KBM-7 (cell line): ENCODE results near the gene TMCO1.
"Not testable (repeated sequence)": the region's sequence is repeated elsewhere in the genome, so short reads cannot be mapped to it uniquely, and the experiment has no call there.

ENCODE experiments used
- DNase-seq: peaks from one replicate; pipeline ENCODE4 v3.0.0-alpha.2; 2015
- in situ Hi-C: fragments of 300-500 bp; cut with MboI; formaldehyde crosslinking; loops from 2 replicates; pipeline ENCODE4 v1.14.3; 2020; ENCODE audit warnings: low sequenced_read_pairs, low pct_unique_long_range_greater_than_20kb, mixed read lengths

The TMCO1 gene

GRCh38 chr1:165748550-165748949 is 20.1 kb downstream of the TMCO1 start:
- in situ Hi-C loops: no loop called here
- DNase-seq: no peak

- no peak for DNase-seq
- in situ Hi-C loops: no loop called here
Measured at GRCh38 chr1:165747632-165748447, 20.8 kb downstream of the TMCO1 start.

GRCh38 chr1:165744913-165745312 is 23.8 kb downstream of the TMCO1 start:
- in situ Hi-C loops, DNase-seq: not testable (repeated sequence)

GRCh38 chr1:165742194-165742593 is 26.5 kb downstream of the TMCO1 start:
- in situ Hi-C loops: no loop called here
- no peak for DNase-seq

GRCh38 chr1:165738794-165739193 is 29.9 kb downstream of the TMCO1 start:
- DNase-seq: no peak
- in situ Hi-C loops: no loop called here

GRCh38 chr1:165737196-165737595 is 31.5 kb downstream of the TMCO1 start:
- no peak for DNase-seq
- in situ Hi-C loops: no loop called here

GRCh38 chr1:165734906-165735305 is 33.8 kb downstream of the TMCO1 start:
- in situ Hi-C loops: no loop called here
- DNase-seq: no peak

GRCh38 chr1:165726841-165727240 is 41.8 kb downstream of the TMCO1 start:
- no peak for DNase-seq
- in situ Hi-C loops: no loop called here

- no peak for DNase-seq
- in situ Hi-C loops: no loop called here
Measured at GRCh38 chr1:165726169-165726568, 42.5 kb downstream of the TMCO1 start.

- DNase-seq: peak; percentile 76
- in situ Hi-C loops: no loop called here
Measured at GRCh38 chr1:165717918-165718515, 50.7 kb downstream of the TMCO1 start.

- in situ Hi-C loops: not testable (repeated sequence)
Measured at GRCh38 chr1:165716265-165717051, 52.2 kb downstream of the TMCO1 start.

GRCh38 chr1:165712764-165713163 is 55.9 kb downstream of the TMCO1 start:
- in situ Hi-C loops: no loop called here
- no peak for DNase-seq

More at GRCh38 chr1:165716265-165717051, 52.2 kb downstream of the TMCO1 start:
- DNase-seq: not testable (repeated sequence)

- DNase-seq: no peak
- in situ Hi-C loops: no loop called here
Measured at GRCh38 chr1:165707984-165708706, 60.5 kb downstream of the TMCO1 start.

- DNase-seq: no peak
- in situ Hi-C loops: no loop called here
Measured at GRCh38 chr1:165703648-165704047, 65.0 kb downstream of the TMCO1 start.

GRCh38 chr1:165701922-165702321 is 66.7 kb downstream of the TMCO1 start:
- in situ Hi-C loops, DNase-seq: not testable (repeated sequence)

- in situ Hi-C loops: no loop called here
- DNase-seq: no peak
Measured at GRCh38 chr1:165699577-165699976, 69.1 kb downstream of the TMCO1 start.

- in situ Hi-C loops: no loop called here
- no peak for DNase-seq
Measured at GRCh38 chr1:165698761-165699052, 70.0 kb downstream of the TMCO1 start.

GRCh38 chr1:165697881-165698760 is 70.5 kb downstream of the TMCO1 start, which contains the start of gene ALDH9A1:
Gene ALDH9A1 (minus strand): TSS chr1:165698562. CDS start chr1:165698558, 4 bp downstream.
- peak; percentile 92 for DNase-seq
- in situ Hi-C loops: no loop called here
